Skin epidermis (tissue), 12 donors: ENCODE measurements around the gene TMEM208.
A peak's percentile ranks its signal among the peaks of the same experiment; 100 is the strongest.

ENCODE experiments used
- H3K27ac ChIP-seq, 21 experiments: fragments of 200-600 bp; sonication (generic) in 11 of 21; one replicate each; pipeline ENCODE4 v1.5.0; 2020; ENCODE audit warnings: mild to moderate bottlenecking in 3 of 21, inconsistent platforms in 2 of 21, moderate library complexity in 2 of 21
- H3K4me3 ChIP-seq, 7 experiments: fragments of 200-600 bp; sonication (generic) in 2 of 7; one replicate each; pipeline ENCODE4 v1.5.0; 2020; ENCODE audit warnings: inconsistent platforms in 2 of 7, mild to moderate bottlenecking in 2 of 7, moderate library complexity in 1 of 7

The TMEM208 gene

GRCh38 chr16:67206129-67206837, 20.6 kb upstream of the TMEM208 start:
- H3K27ac ChIP-seq: no peak overlapping the region
- no peak overlapping the region for H3K4me3 ChIP-seq

- peak overlapping the region in 1 of 21 experiments; percentile 7 for H3K27ac ChIP-seq
- H3K4me3 ChIP-seq: no peak overlapping the region
Measured at GRCh38 chr16:67206838-67207248, 20.1 kb upstream of the TMEM208 start.

- Histone ChIP-seq H3K27ac (peak overlapping the region in 1 of 21 experiments; percentile 7), H3K4me3 (no peak overlapping the region)
Measured at GRCh38 chr16:67207249-67208091, 19.5 kb upstream of the TMEM208 start.

- Histone ChIP-seq H3K4me3 (no peak overlapping the region), H3K27ac (peak overlapping the region in 1 of 21 experiments; percentile 5)
Measured at GRCh38 chr16:67208154-67208896, 18.6 kb upstream of the TMEM208 start.

GRCh38 chr16:67209565-67209964, 17.4 kb upstream of the TMEM208 start:
- no peak overlapping the region for H3K4me3 ChIP-seq
- no peak overlapping the region for H3K27ac ChIP-seq

- no peak overlapping the region for H3K27ac ChIP-seq
- H3K4me3 ChIP-seq: no peak overlapping the region
Measured at GRCh38 chr16:67210069-67210937, 16.6 kb upstream of the TMEM208 start.

GRCh38 chr16:67211674-67212073, 15.3 kb upstream of the TMEM208 start:
- Histone ChIP-seq H3K27ac (no peak overlapping the region), H3K4me3 (no peak overlapping the region)

GRCh38 chr16:67212766-67213165, 14.2 kb upstream of the TMEM208 start:
- Histone ChIP-seq H3K27ac (peak overlapping the region in 6 of 21 experiments; percentile 9 to 62 (median 25)), H3K4me3 (no peak overlapping the region)

- Histone ChIP-seq H3K4me3 (no peak overlapping the region), H3K27ac (peak overlapping the region in 7 of 21 experiments; percentile 9 to 62 (median 26))
Measured at GRCh38 chr16:67213197-67214019, 13.5 kb upstream of the TMEM208 start.

GRCh38 chr16:67215706-67216105, 11.2 kb upstream of the TMEM208 start:
- H3K4me3 ChIP-seq: no peak overlapping the region
- H3K27ac ChIP-seq: peak overlapping the region in 1 of 21 experiments; percentile 7

GRCh38 chr16:67216612-67217490, 10.1 kb upstream of the TMEM208 start:
- Histone ChIP-seq H3K4me3 (no peak overlapping the region), H3K27ac (peak overlapping the region in 13 of 21 experiments; percentile 11 to 76 (median 44))

- Histone ChIP-seq H3K27ac (peak overlapping the region in 2 of 21 experiments; percentile 6 to 26), H3K4me3 (no peak overlapping the region)
Measured at GRCh38 chr16:67223992-67224391, 2.9 kb upstream of the TMEM208 start.

- Histone ChIP-seq H3K27ac (peak overlapping the region in 20 of 21 experiments; percentile 56 to 93 (median 86)), H3K4me3 (peak overlapping the region; percentile 74 to 100 (median 95))
Measured at GRCh38 chr16:67226295-67226803, 581 bp upstream of the TMEM208 start.

GRCh38 chr16:67227567-67227921, 614 bp downstream of the TMEM208 start:
- Histone ChIP-seq H3K27ac (peak overlapping the region in 20 of 21 experiments; percentile 61 to 93 (median 86)), H3K4me3 (peak overlapping the region; percentile 74 to 100 (median 95))

- peak overlapping the region in 4 of 21 experiments; percentile 86 to 92 (median 90) for H3K27ac ChIP-seq
- H3K4me3 ChIP-seq: peak overlapping the region in 5 of 7 experiments; percentile 82 to 99 (median 95)
Measured at GRCh38 chr16:67228034-67228785, 1.3 kb downstream of the TMEM208 start.

GRCh38 chr16:67228905-67229304, 2.0 kb downstream of the TMEM208 start:
- Histone ChIP-seq H3K4me3 (no peak overlapping the region), H3K27ac (no peak overlapping the region)
